Lower leg skin (tissue), 3 donors: ENCODE results near the gene PEX5.

Experiments
- POLR2A ChIP-seq, 2 donors: fragments of 450-650 bp; IDR thresholded peaks; one replicate each; pipeline ENCODE4 v1.6.1; 2016 to 2017; ENCODE audit warnings: antibody characterized with exemption in 2 of 2, mild to moderate bottlenecking in 1 of 2, moderate library complexity in 1 of 2
- TF ChIP-seq, protein P1 (sequence below), 3 donors: fragments of 450-650 bp; IDR thresholded peaks; one replicate each; pipeline ENCODE4 v1.5.1; 2016; ENCODE audit warnings: antibody characterized with exemption in 3 of 3, mild to moderate bottlenecking in 3 of 3, moderate library complexity in 2 of 3

DNA sequence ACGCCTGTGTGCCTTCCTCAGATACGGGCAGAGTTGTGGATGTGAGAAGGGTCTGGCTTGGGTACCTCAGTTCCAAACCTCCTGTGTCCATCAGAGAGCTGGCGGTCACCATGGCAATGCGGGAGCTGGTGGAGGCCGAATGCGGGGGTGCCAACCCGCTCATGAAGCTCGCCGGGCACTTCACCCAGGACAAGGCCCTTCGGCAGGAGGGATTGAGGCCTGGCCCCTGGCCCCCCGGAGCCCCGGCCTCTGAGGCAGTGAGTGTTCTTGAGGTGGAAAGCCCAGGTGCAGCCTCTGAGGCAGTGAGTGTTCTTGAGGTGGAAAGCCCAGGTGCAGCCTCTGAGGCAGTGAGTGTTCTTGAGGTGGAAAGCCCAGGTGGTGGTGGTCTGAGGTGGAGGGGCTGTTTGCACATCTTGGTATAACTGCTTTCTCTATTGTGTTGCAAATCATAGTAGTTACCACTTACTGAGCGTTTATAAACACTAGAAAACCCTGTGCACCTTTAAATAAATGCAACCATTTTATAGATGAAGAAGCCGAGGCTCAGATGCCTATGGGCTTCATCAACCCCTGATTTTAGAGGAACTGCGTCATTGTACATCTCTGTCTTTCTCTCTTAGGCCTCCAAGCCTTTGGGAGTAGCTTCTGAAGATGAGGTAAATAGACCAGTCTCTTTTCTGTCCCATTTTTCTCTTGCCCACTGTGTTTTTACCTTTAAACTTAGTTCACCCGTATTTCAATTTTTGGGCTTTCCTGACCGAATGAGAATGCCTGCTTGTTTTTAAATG is 976 bp downstream of the PEX5 start:
- TF ChIP-seq, protein P1, sequence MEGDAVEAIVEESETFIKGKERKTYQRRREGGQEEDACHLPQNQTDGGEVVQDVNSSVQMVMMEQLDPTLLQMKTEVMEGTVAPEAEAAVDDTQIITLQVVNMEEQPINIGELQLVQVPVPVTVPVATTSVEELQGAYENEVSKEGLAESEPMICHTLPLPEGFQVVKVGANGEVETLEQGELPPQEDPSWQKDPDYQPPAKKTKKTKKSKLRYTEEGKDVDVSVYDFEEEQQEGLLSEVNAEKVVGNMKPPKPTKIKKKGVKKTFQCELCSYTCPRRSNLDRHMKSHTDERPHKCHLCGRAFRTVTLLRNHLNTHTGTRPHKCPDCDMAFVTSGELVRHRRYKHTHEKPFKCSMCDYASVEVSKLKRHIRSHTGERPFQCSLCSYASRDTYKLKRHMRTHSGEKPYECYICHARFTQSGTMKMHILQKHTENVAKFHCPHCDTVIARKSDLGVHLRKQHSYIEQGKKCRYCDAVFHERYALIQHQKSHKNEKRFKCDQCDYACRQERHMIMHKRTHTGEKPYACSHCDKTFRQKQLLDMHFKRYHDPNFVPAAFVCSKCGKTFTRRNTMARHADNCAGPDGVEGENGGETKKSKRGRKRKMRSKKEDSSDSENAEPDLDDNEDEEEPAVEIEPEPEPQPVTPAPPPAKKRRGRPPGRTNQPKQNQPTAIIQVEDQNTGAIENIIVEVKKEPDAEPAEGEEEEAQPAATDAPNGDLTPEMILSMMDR (IDR thresholded peaks at IDR 0.05), result no peak
- no peak for TF ChIP-seq POLR2A (IDR thresholded peaks at IDR 0.05)
